ENCODE data around the gene PLCL1. TPM values are rescaled to one million over a fixed set of nuclear protein-coding genes. Genes with fewer than 3 reads are reported as not detected.

Gene PLCL1
- total RNA-seq, 2 donors from 2014 or later: 2.0 to 2.9 TPM

DNA sequence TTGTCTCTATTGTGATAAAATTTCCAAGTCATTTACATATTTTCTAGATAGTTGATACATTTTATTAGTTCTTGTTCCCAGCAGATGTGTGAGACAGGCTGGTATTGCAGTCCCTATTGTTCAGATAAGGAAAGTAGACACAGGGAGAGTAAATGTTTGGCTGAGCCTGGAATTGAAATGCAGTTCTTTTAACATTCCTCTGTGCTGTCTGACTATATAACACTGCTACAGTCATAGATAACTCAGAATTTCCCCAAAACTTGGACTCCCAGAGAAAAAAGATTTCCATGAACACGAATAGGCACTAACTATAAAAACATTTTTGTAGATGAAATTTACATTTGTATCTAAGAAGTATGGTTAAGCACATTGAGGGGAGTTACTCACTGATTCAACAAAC is 71.4 kb downstream of the PLCL1 start:
- Histone ChIP-seq H3K27me3 (no peaks in the 10 kb centered on the region), H3K4me1 (peaks cover 24% of the 10 kb centered on the region), H3K9me3 (no peaks in the 10 kb centered on the region), H3K27ac (no peak overlapping the region), H3K4me3 (no peak overlapping the region), H3K36me3 (replicated peaks in 1 of 2; ENCODE audit: insufficient read depth in 1 of 2, low read depth in 2 of 2) (no peaks in the 10 kb centered on the region)
- no peak for DNase-seq
- TF ChIP-seq POLR2A (IDR thresholded peaks at IDR 0.05): no peak
- TF ChIP-seq, protein P1, sequence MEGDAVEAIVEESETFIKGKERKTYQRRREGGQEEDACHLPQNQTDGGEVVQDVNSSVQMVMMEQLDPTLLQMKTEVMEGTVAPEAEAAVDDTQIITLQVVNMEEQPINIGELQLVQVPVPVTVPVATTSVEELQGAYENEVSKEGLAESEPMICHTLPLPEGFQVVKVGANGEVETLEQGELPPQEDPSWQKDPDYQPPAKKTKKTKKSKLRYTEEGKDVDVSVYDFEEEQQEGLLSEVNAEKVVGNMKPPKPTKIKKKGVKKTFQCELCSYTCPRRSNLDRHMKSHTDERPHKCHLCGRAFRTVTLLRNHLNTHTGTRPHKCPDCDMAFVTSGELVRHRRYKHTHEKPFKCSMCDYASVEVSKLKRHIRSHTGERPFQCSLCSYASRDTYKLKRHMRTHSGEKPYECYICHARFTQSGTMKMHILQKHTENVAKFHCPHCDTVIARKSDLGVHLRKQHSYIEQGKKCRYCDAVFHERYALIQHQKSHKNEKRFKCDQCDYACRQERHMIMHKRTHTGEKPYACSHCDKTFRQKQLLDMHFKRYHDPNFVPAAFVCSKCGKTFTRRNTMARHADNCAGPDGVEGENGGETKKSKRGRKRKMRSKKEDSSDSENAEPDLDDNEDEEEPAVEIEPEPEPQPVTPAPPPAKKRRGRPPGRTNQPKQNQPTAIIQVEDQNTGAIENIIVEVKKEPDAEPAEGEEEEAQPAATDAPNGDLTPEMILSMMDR (IDR thresholded peaks at IDR 0.05): no peak
- no peak for ATAC-seq
- intact Hi-C loops (cut with DNase I): no loop called here
- WGBS, 2 donors: 14 to 27% methylated on average over 1 of the region's 1 CpG

- Histone ChIP-seq H3K4me3 (no peak overlapping the region), H3K27me3 (no peaks in the 10 kb centered on the region), H3K27ac (no peak overlapping the region), H3K9me3 (no peaks in the 10 kb centered on the region), H3K4me1 (peaks cover 22% of the 10 kb centered on the region), H3K36me3 (replicated peaks in 1 of 2; ENCODE audit: insufficient read depth in 1 of 2, low read depth in 2 of 2) (no peaks in the 10 kb centered on the region)
- ATAC-seq: no peak
- 97% methylated on average over 1 of the region's 1 CpG for WGBS, 2 donors
- TF ChIP-seq, protein P1 (IDR thresholded peaks at IDR 0.05): no peak
- no peak for TF ChIP-seq POLR2A (IDR thresholded peaks at IDR 0.05)
- intact Hi-C loops (cut with DNase I): no loop called here
- DNase-seq: no peak
These were observed 72.1 kb downstream of the PLCL1 start for GRCh38 chr2:197876524-197876923.

DNA sequence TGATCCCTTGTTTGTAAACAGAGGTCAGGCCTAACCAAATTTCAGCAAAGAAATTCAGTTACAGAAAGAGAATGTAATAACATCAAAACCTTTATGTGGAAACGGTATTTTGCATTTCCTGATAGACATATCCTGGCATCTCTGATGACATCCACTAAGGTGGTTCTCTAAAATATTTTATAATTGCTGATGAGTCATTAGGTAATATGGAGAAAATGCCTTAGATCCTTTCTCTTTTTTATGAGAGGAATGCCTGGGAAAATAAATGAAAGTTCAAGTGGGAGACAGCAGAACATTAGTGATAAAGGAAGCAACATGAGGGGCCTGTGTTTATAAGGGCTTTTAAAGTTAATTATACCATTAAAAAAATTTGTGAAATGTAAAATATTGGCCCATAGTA is 72.6 kb downstream of the PLCL1 start:
- WGBS, 2 donors: 85 to 100% methylated on average over 1 of the region's 1 CpG
- Histone ChIP-seq H3K4me3 (no peak overlapping the region), H3K27me3 (no peaks in the 10 kb centered on the region)

DNA sequence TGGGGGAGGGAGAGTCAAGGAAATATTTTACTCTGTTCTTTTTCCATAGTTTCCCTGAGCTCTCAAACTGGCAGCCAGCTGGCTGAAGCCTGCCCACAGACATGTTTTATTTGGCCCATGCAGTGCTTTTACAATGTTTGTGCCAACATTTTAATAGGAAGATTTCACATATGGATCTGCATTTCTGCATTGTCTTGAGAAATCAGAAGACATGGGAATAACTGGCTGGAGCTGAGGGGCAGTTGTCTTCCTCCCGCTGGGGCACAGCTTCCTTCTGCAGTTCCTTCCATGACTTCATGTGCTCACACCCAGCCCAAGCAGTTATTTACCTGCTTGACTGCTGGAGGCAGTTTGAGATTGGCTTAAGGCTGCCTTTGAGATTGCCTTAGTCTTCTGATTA is 74.4 kb downstream of the PLCL1 start:
- DNase-seq (peak in 1 of 4 donors; percentile 13), ATAC-seq (no peak)
- H3K27me3 ChIP-seq: no peaks in the 10 kb centered on the region
- no peak overlapping the region for H3K4me3 ChIP-seq
- no peaks in the 10 kb centered on the region for H3K36me3 ChIP-seq (replicated peaks in 1 of 2; ENCODE audit: insufficient read depth in 1 of 2, low read depth in 2 of 2)
- H3K9me3 ChIP-seq: no peaks in the 10 kb centered on the region
- TF ChIP-seq, protein P1 (IDR thresholded peaks at IDR 0.05): no peak
- TF ChIP-seq POLR2A (IDR thresholded peaks at IDR 0.05): no peak
- intact Hi-C loops (cut with DNase I): no loop called here
- no peak overlapping the region for H3K27ac ChIP-seq
- 50 to 75% methylated on average over 1 of the region's 1 CpG for WGBS, 2 donors
- peaks cover 13% of the 10 kb centered on the region for H3K4me1 ChIP-seq

More for the DNA sequence above, 72.6 kb downstream of the PLCL1 start:
- no peak overlapping the region for H3K27ac ChIP-seq
- ATAC-seq (no peak), DNase-seq (no peak)
- TF ChIP-seq, protein P1 (IDR thresholded peaks at IDR 0.05): no peak
- no peak for TF ChIP-seq POLR2A (IDR thresholded peaks at IDR 0.05)
- H3K9me3 ChIP-seq: no peaks in the 10 kb centered on the region
- H3K4me1 ChIP-seq: peaks cover 16% of the 10 kb centered on the region
- H3K36me3 ChIP-seq (replicated peaks in 1 of 2; ENCODE audit: insufficient read depth in 1 of 2, low read depth in 2 of 2): no peaks in the 10 kb centered on the region
- intact Hi-C loops (cut with DNase I): no loop called here

GRCh38 chr2:197879812-197880408 is 75.5 kb downstream of the PLCL1 start:
- DNase-seq (no peak), ATAC-seq (no peak)
- H3K4me1 ChIP-seq: peaks cover 13% of the 10 kb centered on the region
- H3K27me3 ChIP-seq: no peaks in the 10 kb centered on the region
- no peaks in the 10 kb centered on the region for H3K36me3 ChIP-seq (replicated peaks in 1 of 2; ENCODE audit: insufficient read depth in 1 of 2, low read depth in 2 of 2)
- H3K4me3 ChIP-seq: no peak overlapping the region
- intact Hi-C loops (cut with DNase I): no loop called here
- TF ChIP-seq, protein P1 (IDR thresholded peaks at IDR 0.05): no peak
- no peak for TF ChIP-seq POLR2A (IDR thresholded peaks at IDR 0.05)
- WGBS, 2 donors: 65% methylated on average over 3 of the region's 3 CpGs
- H3K9me3 ChIP-seq: no peaks in the 10 kb centered on the region
- H3K27ac ChIP-seq: no peak overlapping the region
